Smooth muscle cell of the coronary artery (primary cell): ENCODE results near the gene INPP5F. TPM values are rescaled to one million over a fixed set of nuclear protein-coding genes. Genes with fewer than 3 reads are reported as not detected.

Experiments
- total RNA-seq: library from RNA; depleted of rRNA; stranded (reverse); fragments of >200 nt; gene quantifications from 2 replicates; pipeline ENCODE4 v1.2.3, GENCODE V29; 2014; ENCODE audit warnings: low replicate concordance

The INPP5F gene, protein sequence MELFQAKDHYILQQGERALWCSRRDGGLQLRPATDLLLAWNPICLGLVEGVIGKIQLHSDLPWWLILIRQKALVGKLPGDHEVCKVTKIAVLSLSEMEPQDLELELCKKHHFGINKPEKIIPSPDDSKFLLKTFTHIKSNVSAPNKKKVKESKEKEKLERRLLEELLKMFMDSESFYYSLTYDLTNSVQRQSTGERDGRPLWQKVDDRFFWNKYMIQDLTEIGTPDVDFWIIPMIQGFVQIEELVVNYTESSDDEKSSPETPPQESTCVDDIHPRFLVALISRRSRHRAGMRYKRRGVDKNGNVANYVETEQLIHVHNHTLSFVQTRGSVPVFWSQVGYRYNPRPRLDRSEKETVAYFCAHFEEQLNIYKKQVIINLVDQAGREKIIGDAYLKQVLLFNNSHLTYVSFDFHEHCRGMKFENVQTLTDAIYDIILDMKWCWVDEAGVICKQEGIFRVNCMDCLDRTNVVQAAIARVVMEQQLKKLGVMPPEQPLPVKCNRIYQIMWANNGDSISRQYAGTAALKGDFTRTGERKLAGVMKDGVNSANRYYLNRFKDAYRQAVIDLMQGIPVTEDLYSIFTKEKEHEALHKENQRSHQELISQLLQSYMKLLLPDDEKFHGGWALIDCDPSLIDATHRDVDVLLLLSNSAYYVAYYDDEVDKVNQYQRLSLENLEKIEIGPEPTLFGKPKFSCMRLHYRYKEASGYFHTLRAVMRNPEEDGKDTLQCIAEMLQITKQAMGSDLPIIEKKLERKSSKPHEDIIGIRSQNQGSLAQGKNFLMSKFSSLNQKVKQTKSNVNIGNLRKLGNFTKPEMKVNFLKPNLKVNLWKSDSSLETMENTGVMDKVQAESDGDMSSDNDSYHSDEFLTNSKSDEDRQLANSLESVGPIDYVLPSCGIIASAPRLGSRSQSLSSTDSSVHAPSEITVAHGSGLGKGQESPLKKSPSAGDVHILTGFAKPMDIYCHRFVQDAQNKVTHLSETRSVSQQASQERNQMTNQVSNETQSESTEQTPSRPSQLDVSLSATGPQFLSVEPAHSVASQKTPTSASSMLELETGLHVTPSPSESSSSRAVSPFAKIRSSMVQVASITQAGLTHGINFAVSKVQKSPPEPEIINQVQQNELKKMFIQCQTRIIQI
- total RNA-seq = 9.6 and 25.8 TPM in 2 replicates

DNA sequence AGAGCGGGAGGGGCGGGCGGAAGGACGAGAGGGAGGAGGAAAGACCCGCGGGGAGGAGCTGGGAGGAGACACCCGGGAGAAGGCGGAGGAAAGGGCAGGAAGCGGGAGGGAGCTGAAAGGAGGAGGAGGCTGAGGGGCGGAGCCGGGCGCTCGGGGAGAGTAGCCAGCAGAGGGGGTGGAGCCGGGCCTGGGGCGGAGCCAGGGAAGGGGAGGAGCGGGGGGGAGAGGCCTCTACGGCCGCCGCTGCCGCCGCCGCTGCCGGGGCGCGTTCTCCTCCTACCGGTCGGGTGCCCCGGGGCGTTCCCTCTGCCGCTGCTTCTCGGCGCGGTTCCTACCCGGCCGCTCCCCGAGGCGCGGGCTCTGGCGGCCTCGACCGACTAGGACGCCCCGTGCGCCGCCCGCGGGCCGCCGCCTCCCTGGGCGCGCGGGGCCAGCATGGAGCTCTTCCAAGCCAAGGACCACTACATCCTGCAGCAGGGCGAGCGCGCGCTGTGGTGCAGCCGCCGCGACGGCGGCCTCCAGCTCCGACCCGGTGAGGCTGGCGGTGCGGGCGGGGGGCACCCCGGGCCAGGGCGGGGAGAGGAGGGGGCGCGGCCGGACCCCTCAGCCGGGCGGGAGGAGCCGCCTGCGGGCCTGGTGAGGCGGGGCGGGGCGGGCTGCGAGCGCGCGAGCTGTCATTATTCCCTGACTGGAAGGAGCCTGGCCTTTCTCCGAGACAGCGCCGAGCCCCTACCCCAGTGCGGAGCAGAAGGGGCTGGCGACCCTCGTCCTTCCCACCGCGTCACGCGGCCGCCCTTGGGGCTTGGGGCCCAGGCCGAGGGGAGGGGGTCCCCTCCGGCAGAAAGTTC, at the start of gene INPP5F:
Gene INPP5F, plus strand, starts transcription at position 223 of the 848 bp plus-strand sequence. Its CDS starts 213 bp downstream, at position 436.

DNA sequence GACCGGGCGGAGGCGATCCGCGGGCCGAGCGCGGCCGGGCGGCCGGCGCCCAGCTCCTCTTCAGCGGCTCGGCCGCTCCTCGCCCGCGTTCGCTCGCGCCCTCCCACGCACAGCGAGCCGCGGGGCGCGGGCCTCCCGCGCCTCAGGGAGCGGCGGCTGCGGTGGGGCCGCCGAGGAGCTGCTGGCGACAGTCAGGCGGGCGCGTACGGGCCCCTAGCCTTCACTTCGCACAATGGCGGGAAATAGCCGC, 146.7 kb downstream of the INPP5F start, which contains the start of gene MCMBP:
Gene MCMBP, minus strand, starts transcription at position 234 of the 250 bp plus-strand sequence. CDS start 259 bp downstream, outside the sequence.

Other genes starting within 250 kb of the INPP5F start
- gene RGS10, start 183.3 kb upstream of the INPP5F start, total RNA-seq = 20.0 and 44.7 TPM in 2 replicates
- 14.7 and 16.8 TPM in 2 replicates for gene TIAL1, start 129.1 kb upstream of the INPP5F start, total RNA-seq
- 2.5 and 12.1 TPM in 2 replicates for gene BAG3, start 74.7 kb upstream of the INPP5F start, total RNA-seq
- gene MCMBP, start 146.8 kb downstream of the INPP5F start, total RNA-seq = 35.8 and 36.8 TPM in 2 replicates
- 19.0 and 27.1 TPM in 2 replicates for gene SEC23IP, start 166.7 kb downstream of the INPP5F start, total RNA-seq